Keratinocyte (primary cell): ENCODE results near the gene FAM13C. TPM values are rescaled to one million over a fixed set of nuclear protein-coding genes. Genes with fewer than 3 reads are reported as not detected.

ENCODE experiments used
- DNase-seq: peaks from one replicate; pipeline ENCODE4 v3.0.0-alpha.2; 2011; ENCODE audit warnings: low read depth, missing footprints, low spot score
- FAIRE-seq: peaks from 2 replicates; lab custom pipeline; 2011; peaks lifted over from hg19 to GRCh38; lab: Jason Lieb, UNC
- H2AFZ ChIP-seq: 2 replicates; pipeline ENCODE4 v1.6.0; 2012; ENCODE audit warnings: low read length, control low read depth, inconsistent platforms; ENCODE audit not compliant: control insufficient read depth
- H3K27ac ChIP-seq: 2 replicates; pipeline ENCODE4 v1.5.1; 2011; ENCODE audit warnings: low read length; ENCODE audit not compliant: control insufficient read depth, insufficient read depth
- H3K27me3 ChIP-seq: 3 replicates; pipeline ENCODE4 v1.6.0; 2011; ENCODE audit warnings: low read length; ENCODE audit not compliant: control insufficient read depth, insufficient read depth; ENCODE audit errors: extremely low read depth
- H3K36me3 ChIP-seq, 2 experiments: 2 replicates in 1 of 2; 3 replicates in 1 of 2; pipeline ENCODE4 v1.5.1; 2011; ENCODE audit warnings: low read length in 2 of 2, mild to moderate bottlenecking in 1 of 2; ENCODE audit not compliant: control insufficient read depth in 2 of 2, insufficient read depth in 2 of 2; ENCODE audit errors: extremely low read depth in 1 of 2
- H3K4me1 ChIP-seq: 3 replicates; pipeline ENCODE4 v1.5.1; 2011; ENCODE audit warnings: low read length; ENCODE audit not compliant: control insufficient read depth, insufficient read depth; ENCODE audit errors: extremely low read depth
- H3K4me2 ChIP-seq: 3 replicates; pipeline ENCODE4 v1.6.0; 2011; ENCODE audit warnings: low read depth, low read length; ENCODE audit not compliant: control insufficient read depth, insufficient read depth; ENCODE audit errors: extremely low read depth
- H3K4me3 ChIP-seq, 3 experiments: fragments of 200-600 bp in 1 of 3; sonication (generic) in 1 of 3; 2 replicates in 2 of 3; 3 replicates in 1 of 3; pipeline ENCODE4 v1.5.1; 2011 to 2016; ENCODE audit warnings: low read length in 3 of 3, mild to moderate bottlenecking in 3 of 3, control low read depth in 2 of 3, inconsistent platforms in 1 of 3, low read depth in 1 of 3, mixed read lengths in 1 of 3, mixed run types in 1 of 3, moderate library complexity in 1 of 3; ENCODE audit not compliant: control insufficient read depth in 2 of 3, insufficient read depth in 2 of 3; ENCODE audit errors: extremely low read depth in 1 of 3
- H3K79me2 ChIP-seq: 2 replicates; pipeline ENCODE4 v1.6.0; 2012; ENCODE audit warnings: low read length; ENCODE audit not compliant: control insufficient read depth, insufficient read depth
- H3K9ac ChIP-seq: 3 replicates; pipeline ENCODE4 v1.6.0; 2011; ENCODE audit warnings: low read length; ENCODE audit not compliant: control insufficient read depth, insufficient read depth; ENCODE audit errors: extremely low read depth
- H3K9me1 ChIP-seq: 3 replicates; pipeline ENCODE4 v1.6.0; 2011; ENCODE audit warnings: low read length; ENCODE audit not compliant: control insufficient read depth, insufficient read depth; ENCODE audit errors: extremely low read depth
- H3K9me3 ChIP-seq: 2 replicates; pipeline ENCODE4 v1.5.1; 2012; ENCODE audit warnings: low read depth, low read length; ENCODE audit not compliant: control insufficient read depth
- H4K20me1 ChIP-seq: 3 replicates; pipeline ENCODE4 v1.6.0; 2011; ENCODE audit warnings: low read length; ENCODE audit not compliant: control insufficient read depth, insufficient read depth; ENCODE audit errors: extremely low read depth
- CTCF ChIP-seq, 3 experiments: IDR thresholded peaks in 1 of 3; conservative IDR thresholded peaks in 1 of 3; optimal IDR thresholded peaks in 1 of 3; 2 replicates in 2 of 3; 3 replicates in 1 of 3; pipeline versions ENCODE3 to v1.5.1; 2011; ENCODE audit warnings: low read length in 3 of 3, mild to moderate bottlenecking in 3 of 3, moderate library complexity in 2 of 3, control low read depth in 1 of 3, inconsistent platforms in 1 of 3; ENCODE audit not compliant: insufficient read depth in 2 of 3; ENCODE audit errors: extremely low read depth in 1 of 3
- EZH2 ChIP-seq: IDR thresholded peaks from one replicate; pipeline ENCODE4 v1.6.1; 2012; ENCODE audit warnings: inconsistent platforms, mild to moderate bottlenecking, low read length, moderate library complexity
- dilution Hi-C: fragments of 300-500 bp; cut with MboI; formaldehyde crosslinking; loops from one replicate; pipeline ENCODE4 v1.7.0; 2020; ENCODE audit warnings: low sequenced_read_pairs; ENCODE audit not compliant: extremely low pct_ligation_motif_present
- polyA plus RNA-seq, 5 experiments: library from polyadenylated mRNA; depleted of rRNA in 3 of 5; stranded (reverse) in 3 of 5; stranded (forward) in 1 of 5; unstranded in 1 of 5; fragments of >200 nt; gene quantifications; 1 replicate in 1 of 5; 2 replicates in 3 of 5; 3 replicates in 1 of 5; pipeline versions ENCODE4 v1.2.1 to v1.2.3, GENCODE V29; 2011 to 2012; ENCODE audit warnings: missing spikeins in 2 of 5, low read depth in 1 of 5, low replicate concordance in 1 of 5

The FAM13C gene
- polyA plus RNA-seq, 1 donor (not counting 4 experiments of a cell fraction or from before 2014, with no cell fraction given): 0.58 TPM

- Histone ChIP-seq H3K4me3 (no peak overlapping the region), H4K20me1 (no peaks in the 10 kb centered on the region), H2AFZ (no peak overlapping the region), H3K27ac (no peak overlapping the region), H3K27me3 (no peaks in the 10 kb centered on the region), H3K9me3 (no peaks in the 10 kb centered on the region), H3K9ac (no peak overlapping the region), H3K9me1 (no peaks in the 10 kb centered on the region), H3K4me2 (no peak overlapping the region), H3K4me1 (peaks cover 9% of the 10 kb centered on the region), H3K36me3 (no peaks in the 10 kb centered on the region), H3K79me2 (no peaks in the 10 kb centered on the region)
- no peak for FAIRE-seq
- TF ChIP-seq CTCF (optimal IDR thresholded peaks at IDR 0.05 in 1 of 3, IDR thresholded peaks at IDR 0.05 in 1 of 3, conservative IDR thresholded peaks at IDR 0.05 in 1 of 3; ENCODE audit: extremely low read depth in 1 of 3, insufficient read depth in 2 of 3, low read length in 3 of 3): no peak
- TF ChIP-seq EZH2: no peak
- dilution Hi-C loops: no loop called here
- no peak for DNase-seq
These were observed 26.9 kb downstream of the FAM13C start for GRCh38 chr10:59335497-59335896.

DNA sequence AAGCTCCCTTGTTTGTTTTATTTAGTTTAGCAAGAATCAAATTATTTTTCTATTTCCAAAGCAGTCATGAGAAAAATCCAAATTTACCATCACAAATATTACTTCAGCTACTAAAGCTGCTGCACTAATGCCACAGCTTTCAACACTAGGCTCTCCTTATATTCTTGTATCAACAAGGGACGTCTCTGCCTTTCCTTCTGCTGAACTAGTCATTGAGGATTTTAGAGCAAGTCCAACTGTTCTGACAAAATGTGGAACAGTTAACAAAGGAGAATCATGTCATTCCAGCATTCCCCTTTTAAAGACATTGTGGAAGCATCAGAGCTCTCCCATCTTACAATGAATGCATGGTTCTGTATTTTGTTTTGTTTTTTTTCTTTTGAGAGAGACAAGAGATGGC, 28.6 kb downstream of the FAM13C start:
- Histone ChIP-seq H3K9me3 (no peaks in the 10 kb centered on the region), H3K9me1 (no peaks in the 10 kb centered on the region), H3K27me3 (no peaks in the 10 kb centered on the region), H3K4me1 (peaks cover 9% of the 10 kb centered on the region), H4K20me1 (no peaks in the 10 kb centered on the region), H3K79me2 (no peaks in the 10 kb centered on the region), H3K9ac (no peak overlapping the region), H2AFZ (no peak overlapping the region), H3K4me2 (no peak overlapping the region), H3K27ac (no peak overlapping the region), H3K4me3 (no peak overlapping the region), H3K36me3 (no peaks in the 10 kb centered on the region)
- DNase-seq (no peak), FAIRE-seq (no peak)
- dilution Hi-C loops: no loop called here
- TF ChIP-seq EZH2 (no peak), CTCF (optimal IDR thresholded peaks at IDR 0.05 in 1 of 3, IDR thresholded peaks at IDR 0.05 in 1 of 3, conservative IDR thresholded peaks at IDR 0.05 in 1 of 3; ENCODE audit: extremely low read depth in 1 of 3, insufficient read depth in 2 of 3, low read length in 3 of 3) (no peak)
